B cell (primary cell): ENCODE measurements around the gene FOXD3. TPM values are rescaled to one million over a fixed set of nuclear protein-coding genes. Genes with fewer than 3 reads are reported as not detected.

Experiments used
- ATAC-seq: fragments of 200-7000 bp; cut with Tn5 transposase; one replicate; pipeline ENCODE4 v1.10.0; 2021; ENCODE audit warnings: low read depth, mild to moderate bottlenecking, moderate number of reproducible peaks, moderate library complexity
- CTCF ChIA-PET: fragments of 350-600 bp; sonication (Branson Sonifier 250); formaldehyde crosslinking; loops from one replicate; lab custom pipeline; 2021; ENCODE audit warnings: antibody characterized with exemption, inconsistent platforms; lab: Charles Lee
- POLR2A ChIA-PET: fragments of 350-600 bp; sonication (Branson Sonifier 250); formaldehyde crosslinking; loops from one replicate; lab custom pipeline; 2021; ENCODE audit warnings: antibody characterized with exemption; lab: Charles Lee
- DNase-seq: peaks from one replicate; pipeline ENCODE4 v3.0.0; 2013
- H2AFZ ChIP-seq: 2 replicates; pipeline ENCODE4 v1.6.1; 2012; ENCODE audit warnings: mild to moderate bottlenecking, low read depth, low read length; ENCODE audit not compliant: insufficient read depth, poor library complexity, severe bottlenecking
- H3K27ac ChIP-seq, 2 donors: 1 replicate in 1 of 2; 2 replicates in 1 of 2; pipeline ENCODE4 v1.5.1; 2012 to 2013; ENCODE audit warnings: low read length in 2 of 2, mild to moderate bottlenecking in 2 of 2, moderate library complexity in 1 of 2
- H3K27me3 ChIP-seq, 4 experiments: fragments of 200-600 bp in 1 of 4; sonication (generic) in 1 of 4; replicated peaks in 1 of 4; 1 replicate in 2 of 4; 2 replicates in 2 of 4; pipeline versions ENCODE4 v1.6.1 to v1.7.0; 2013 to 2016; ENCODE audit warnings: low read length in 3 of 4, mild to moderate bottlenecking in 2 of 4, mixed read lengths in 1 of 4, moderate library complexity in 1 of 4; ENCODE audit not compliant: insufficient read depth in 4 of 4, control insufficient read depth in 3 of 4; ENCODE audit errors: control extremely low read depth in 1 of 4
- H3K36me3 ChIP-seq, 2 experiments: replicated peaks in 1 of 2; 1 replicate in 1 of 2; 2 replicates in 1 of 2; pipeline versions ENCODE4 v1.6.1 to v1.7.1; 2013; ENCODE audit warnings: low read length in 1 of 2; ENCODE audit not compliant: insufficient read depth in 2 of 2, control insufficient read depth in 1 of 2; ENCODE audit errors: control extremely low read depth in 1 of 2, extremely low read depth in 1 of 2
- H3K4me1 ChIP-seq, 2 donors: fragments of 200-600 bp in 1 of 2; sonication (generic) in 1 of 2; 1 replicate in 1 of 2; 2 replicates in 1 of 2; pipeline versions ENCODE4 v1.5.1 to v1.6.1; 2013 to 2017; ENCODE audit warnings: low read length in 2 of 2; ENCODE audit not compliant: control insufficient read depth in 2 of 2, insufficient read depth in 2 of 2
- H3K4me2 ChIP-seq: replicated peaks from 2 replicates; pipeline ENCODE3; 2012; ENCODE audit warnings: mild to moderate bottlenecking, low read depth, low read length; ENCODE audit not compliant: poor library complexity, severe bottlenecking
- H3K4me3 ChIP-seq, 5 experiments: fragments of 200-600 bp in 1 of 5; sonication (generic) in 1 of 5; 1 replicate in 3 of 5; 2 replicates in 2 of 5; pipeline versions ENCODE4 v1.5.1 to v1.7.0; 2011 to 2016; ENCODE audit warnings: low read length in 4 of 5, mild to moderate bottlenecking in 4 of 5, low read depth in 2 of 5, control low read depth in 1 of 5, moderate library complexity in 1 of 5; ENCODE audit not compliant: insufficient read depth in 1 of 5; ENCODE audit errors: control extremely low read depth in 1 of 5, extremely low read depth in 1 of 5
- H3K79me2 ChIP-seq: fragments of 200-600 bp; sonication (generic); one replicate; pipeline ENCODE4 v1.6.0; 2016; ENCODE audit warnings: low read length; ENCODE audit not compliant: control insufficient read depth, insufficient read depth
- H3K9ac ChIP-seq: fragments of 200-600 bp; sonication (generic); 2 replicates; pipeline ENCODE4 v1.6.1; 2017; ENCODE audit warnings: mild to moderate bottlenecking, low read length, moderate library complexity
- H3K9me3 ChIP-seq, 3 donors: one replicate each; pipeline versions ENCODE4 v1.6.1 to v1.7.1; 2013; ENCODE audit warnings: low read length in 2 of 3; ENCODE audit not compliant: control insufficient read depth in 2 of 3, insufficient read depth in 1 of 3; ENCODE audit errors: control extremely low read depth in 1 of 3
- H4K20me1 ChIP-seq: 2 replicates; pipeline ENCODE4 v1.6.0; 2012; ENCODE audit warnings: mild to moderate bottlenecking, low read length; ENCODE audit not compliant: insufficient read depth, control insufficient read depth, poor library complexity, severe bottlenecking
- H3K27ac Mint-ChIP-seq: one replicate; pipeline ENCODE4 v1.8.0; 2021; ENCODE audit warnings: mixed read lengths
- H3K27me3 Mint-ChIP-seq: one replicate; pipeline ENCODE4 v1.8.0; 2021; ENCODE audit warnings: mixed read lengths
- H3K4me1 Mint-ChIP-seq: one replicate; pipeline ENCODE4 v1.8.0; 2021; ENCODE audit warnings: mixed read lengths
- H3K4me3 Mint-ChIP-seq: one replicate; pipeline ENCODE4 v1.8.0; 2021; ENCODE audit warnings: mixed read lengths
- H3K9me3 Mint-ChIP-seq: one replicate; pipeline ENCODE4 v1.8.0; 2022; ENCODE audit warnings: mixed read lengths; ENCODE audit not compliant: insufficient read depth
- EZH2 ChIP-seq: IDR thresholded peaks from 2 replicates; pipeline ENCODE4 v1.6.1; 2012; ENCODE audit warnings: borderline replicate concordance, low read depth, mild to moderate bottlenecking, moderate library complexity, low read length; ENCODE audit not compliant: insufficient read depth, poor library complexity, severe bottlenecking
- WGBS: methylation state at CpG from one replicate; pipeline ENCODE4 v1.1.5; 2013; ENCODE audit warnings: missing lambda C conversion rate; ENCODE audit not compliant: insufficient coverage; 5-methylcytosine and 5-hydroxymethylcytosine counted together
- intact Hi-C: fragments of 100-400 bp; cut with micrococcal nuclease; formaldehyde crosslinking; loops from one replicate; pipeline ENCODE4 v1.10.0; 2022
- polyA plus RNA-seq: library from polyadenylated mRNA; depleted of rRNA; stranded (reverse); fragments of >200 nt; gene quantifications from 2 replicates; pipeline ENCODE4 v1.2.3, GENCODE V29; 2012
- total RNA-seq, 2 donors: library from RNA; stranded (reverse); fragments of 120-200 nt in 1 of 2; gene quantifications; 1 replicate in 1 of 2; 2 replicates in 1 of 2; pipeline versions ENCODE4 v1.2.3 to v1.2.4, GENCODE V29; 2013 to 2022
- TF ChIP-seq, protein P1 (sequence below): fragments of 200-600 bp; IDR thresholded peaks from one replicate; pipeline ENCODE4 v1.8.0; 2022; ENCODE audit warnings: antibody characterized with exemption, mild to moderate bottlenecking

FOXD3 gene
- total and polyA plus RNA-seq, 2 donors (not counting 1 experiment from before 2014, with no cell fraction given): not detected

DNA sequence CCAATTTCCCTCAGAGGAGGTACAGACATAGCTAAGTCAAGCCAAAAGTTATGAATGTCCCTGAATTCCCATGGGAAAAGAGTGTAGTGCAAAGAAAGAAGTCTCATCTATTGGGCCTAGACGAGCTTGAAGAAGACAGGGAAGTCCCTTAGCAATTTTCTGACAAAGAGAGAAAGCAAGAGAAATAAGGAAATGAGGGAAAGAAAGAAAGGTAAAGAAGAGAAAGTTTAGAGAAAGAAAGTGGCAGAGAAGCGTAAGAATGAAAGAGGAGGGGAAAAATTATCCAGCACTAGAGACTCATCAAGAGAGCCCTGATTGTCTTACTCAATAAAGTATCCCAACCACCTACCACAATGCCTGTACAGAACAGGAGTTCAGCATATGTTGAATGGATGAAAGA lies 40.6 kb upstream of the FOXD3 start:
- Histone ChIP-seq H3K36me3 (no peaks in the 10 kb centered on the region), H4K20me1 (no peaks in the 10 kb centered on the region), H3K27me3 (peaks cover 0 to 4% (median 0%) of the 10 kb centered on the region in 4 experiments), H3K4me1 (no peaks in the 10 kb centered on the region), H3K9ac (no peak overlapping the region), H3K4me3 (no peak overlapping the region), H3K4me2 (no peak overlapping the region), H2AFZ (no peak overlapping the region), H3K9me3 (peaks cover 0 to 12% (median 0%) of the 10 kb centered on the region in 3 donors), H3K27ac (no peak overlapping the region), H3K79me2 (no peaks in the 10 kb centered on the region)
- no peak for TF ChIP-seq EZH2
- TF ChIP-seq, protein P1, sequence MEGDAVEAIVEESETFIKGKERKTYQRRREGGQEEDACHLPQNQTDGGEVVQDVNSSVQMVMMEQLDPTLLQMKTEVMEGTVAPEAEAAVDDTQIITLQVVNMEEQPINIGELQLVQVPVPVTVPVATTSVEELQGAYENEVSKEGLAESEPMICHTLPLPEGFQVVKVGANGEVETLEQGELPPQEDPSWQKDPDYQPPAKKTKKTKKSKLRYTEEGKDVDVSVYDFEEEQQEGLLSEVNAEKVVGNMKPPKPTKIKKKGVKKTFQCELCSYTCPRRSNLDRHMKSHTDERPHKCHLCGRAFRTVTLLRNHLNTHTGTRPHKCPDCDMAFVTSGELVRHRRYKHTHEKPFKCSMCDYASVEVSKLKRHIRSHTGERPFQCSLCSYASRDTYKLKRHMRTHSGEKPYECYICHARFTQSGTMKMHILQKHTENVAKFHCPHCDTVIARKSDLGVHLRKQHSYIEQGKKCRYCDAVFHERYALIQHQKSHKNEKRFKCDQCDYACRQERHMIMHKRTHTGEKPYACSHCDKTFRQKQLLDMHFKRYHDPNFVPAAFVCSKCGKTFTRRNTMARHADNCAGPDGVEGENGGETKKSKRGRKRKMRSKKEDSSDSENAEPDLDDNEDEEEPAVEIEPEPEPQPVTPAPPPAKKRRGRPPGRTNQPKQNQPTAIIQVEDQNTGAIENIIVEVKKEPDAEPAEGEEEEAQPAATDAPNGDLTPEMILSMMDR: no peak
- ATAC-seq: no peak
- WGBS: 64% methylated on average over 1 of the region's 2 CpGs
- H3K4me1 Mint-ChIP-seq: no peaks in the 10 kb centered on the region
- peaks cover 11% of the 10 kb centered on the region for H3K27me3 Mint-ChIP-seq
- intact Hi-C loops: no loop called here
- no peak overlapping the region for H3K27ac Mint-ChIP-seq
- H3K9me3 Mint-ChIP-seq: no peaks in the 10 kb centered on the region
- ChIA-PET CTCF (no interaction called here), POLR2A (no interaction called here)
- no peak for DNase-seq
- H3K4me3 Mint-ChIP-seq: no peak overlapping the region

DNA sequence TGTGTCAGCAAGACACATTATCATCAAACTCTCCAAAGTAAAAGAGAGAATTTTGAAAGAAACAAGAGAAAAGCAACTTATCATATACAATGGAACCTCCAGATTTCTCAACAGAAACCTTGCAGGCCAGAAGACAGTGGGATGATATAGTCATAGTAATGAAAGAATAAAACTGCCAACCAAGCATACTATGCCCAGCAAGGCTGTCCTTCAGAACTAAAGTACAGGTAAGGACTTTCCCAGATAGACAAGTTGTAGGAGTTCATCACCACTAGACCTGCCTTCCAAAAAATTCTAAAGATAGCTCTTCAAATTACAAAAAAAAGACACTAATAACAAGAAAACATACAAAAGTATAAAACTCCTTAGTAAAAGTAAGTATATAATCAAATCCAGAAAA lies 33.2 kb upstream of the FOXD3 start:
- ChIA-PET POLR2A (no interaction called here), CTCF (no interaction called here)
- Histone ChIP-seq H3K9me3 (peaks cover 2 to 29% (median 14%) of the 10 kb centered on the region in 3 donors), H3K27ac (no peak overlapping the region), H3K4me3 (no peak overlapping the region), H3K36me3 (no peaks in the 10 kb centered on the region), H4K20me1 (no peaks in the 10 kb centered on the region), H3K4me2 (no peak overlapping the region), H3K4me1 (no peaks in the 10 kb centered on the region), H3K27me3 (peaks cover 0 to 4% (median 0%) of the 10 kb centered on the region in 4 experiments), H2AFZ (no peak overlapping the region), H3K9ac (no peak overlapping the region), H3K79me2 (no peaks in the 10 kb centered on the region)
- TF ChIP-seq EZH2: no peak
- TF ChIP-seq, protein P1: no peak
- Mint-ChIP-seq H3K4me3 (no peak overlapping the region), H3K27me3 (no peaks in the 10 kb centered on the region), H3K9me3 (peaks cover 8% of the 10 kb centered on the region), H3K27ac (no peak overlapping the region), H3K4me1 (no peaks in the 10 kb centered on the region)
- intact Hi-C loops: no loop called here
- DNase-seq (no peak), ATAC-seq (no peak)
